Measurements from ENCODE around the gene APC2.
"Not testable (repeated sequence)": the region's sequence is repeated elsewhere in the genome, so short reads cannot be mapped to it uniquely, and the experiment has no call there.

APC2 gene

DNA sequence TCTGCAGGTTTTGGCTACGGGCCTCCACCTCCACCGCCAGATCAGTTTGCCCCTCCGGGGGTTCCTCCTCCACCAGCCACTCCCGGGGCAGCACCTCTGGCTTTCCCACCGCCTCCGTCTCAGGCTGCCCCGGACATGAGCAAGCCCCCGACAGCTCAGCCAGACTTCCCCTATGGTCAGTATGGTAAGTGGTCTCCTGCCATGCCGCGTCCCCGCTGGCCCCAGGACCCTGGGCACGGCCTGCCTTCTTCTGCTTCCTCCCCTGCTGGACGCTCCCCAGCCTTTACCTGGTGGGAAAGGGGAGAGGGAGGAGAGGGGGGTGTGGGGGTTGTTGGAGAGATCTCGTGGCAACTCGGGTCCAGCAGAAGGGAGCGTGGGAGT, 17.4 kb upstream of the APC2 start:
- DNase-seq: no peak

DNA sequence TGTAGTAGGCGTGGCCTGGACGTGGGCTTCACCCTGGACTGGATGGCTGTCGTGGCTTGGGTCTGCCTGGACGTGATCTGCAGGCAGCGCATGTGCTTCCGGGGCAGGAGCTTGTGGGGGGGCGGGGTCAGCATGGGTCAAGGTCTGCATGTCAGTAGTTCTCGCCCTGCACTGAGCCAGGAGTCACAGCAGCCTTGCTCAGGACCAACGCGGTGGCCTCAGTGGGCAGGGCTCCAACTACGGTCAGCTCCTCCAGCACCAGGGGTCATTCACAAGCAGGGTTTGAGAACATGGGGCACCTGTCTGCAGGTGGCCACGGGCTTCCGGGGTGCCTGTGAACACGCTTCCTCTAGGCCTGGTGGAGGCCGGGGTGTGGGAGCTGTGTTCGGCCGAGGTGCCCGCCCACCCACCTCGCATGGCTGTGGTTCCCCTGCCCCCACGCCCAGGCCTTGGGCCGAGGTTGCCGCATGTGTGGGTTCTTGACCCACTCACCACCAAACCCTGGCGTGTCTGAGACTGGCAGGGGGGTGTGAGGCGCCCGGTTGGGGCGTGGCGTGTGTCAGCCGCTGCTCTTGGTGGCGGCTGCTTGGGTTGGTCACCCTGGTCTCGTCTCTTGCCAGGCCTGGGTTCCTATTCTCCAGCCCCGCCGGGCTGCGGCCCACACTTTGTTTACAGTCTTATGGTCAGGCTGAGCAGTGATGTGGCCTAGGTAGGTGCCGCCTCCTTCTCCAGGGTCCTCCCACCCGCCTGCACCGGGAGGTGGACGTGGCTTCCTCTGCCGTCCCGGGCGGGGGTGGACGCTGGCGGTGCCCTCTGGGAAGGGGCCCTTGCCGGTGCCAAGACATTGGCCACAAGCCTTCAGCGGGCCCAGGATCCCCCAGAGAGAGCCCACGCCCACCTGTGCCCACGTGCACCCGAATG, 16.5 kb upstream of the APC2 start:
- DNase-seq: no peak

DNA sequence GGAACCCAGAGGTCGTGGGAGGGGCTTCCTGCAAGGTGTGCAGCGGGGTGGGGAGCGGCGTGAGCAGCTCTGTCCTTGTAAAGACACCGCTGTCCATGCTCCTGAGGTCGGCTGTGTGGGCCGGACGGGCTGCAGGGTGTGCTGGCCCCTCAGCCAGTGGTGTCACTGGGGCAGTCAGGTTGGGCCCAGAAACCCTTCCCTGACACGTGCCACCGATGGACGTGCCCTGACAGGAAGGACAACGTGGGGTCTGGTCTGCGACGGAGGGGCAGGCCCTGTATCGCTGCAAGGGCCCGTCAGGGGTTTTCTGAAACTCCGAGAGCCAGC, 15.9 kb upstream of the APC2 start:
- DNase-seq: no peak

DNA sequence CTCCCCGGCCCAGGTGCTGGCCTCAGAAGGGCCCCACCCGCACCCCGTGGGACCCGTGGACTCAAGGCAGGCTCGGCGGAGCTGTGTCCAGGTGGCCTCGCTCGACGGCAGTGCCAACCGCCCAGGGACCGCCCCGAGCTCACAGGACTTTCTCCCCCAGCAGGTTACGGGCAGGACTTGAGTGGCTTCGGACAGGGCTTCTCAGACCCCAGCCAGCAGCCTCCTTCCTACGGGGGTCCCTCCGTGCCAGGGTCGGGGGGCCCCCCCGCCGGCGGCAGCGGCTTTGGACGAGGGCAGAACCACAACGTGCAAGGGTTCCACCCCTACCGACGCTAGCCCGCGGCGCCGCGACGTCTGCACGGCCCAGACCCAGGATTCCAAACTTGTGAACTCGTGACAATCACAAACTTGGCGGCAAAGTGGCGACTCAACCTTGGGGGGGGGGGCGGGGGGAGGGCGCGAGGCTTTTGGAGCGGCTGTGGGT, 15.3 kb upstream of the APC2 start:
- DNase-seq: no peak

GRCh38 chr19:1435378-1435989, 14.4 kb upstream of the APC2 start:
- no peak for DNase-seq

DNA sequence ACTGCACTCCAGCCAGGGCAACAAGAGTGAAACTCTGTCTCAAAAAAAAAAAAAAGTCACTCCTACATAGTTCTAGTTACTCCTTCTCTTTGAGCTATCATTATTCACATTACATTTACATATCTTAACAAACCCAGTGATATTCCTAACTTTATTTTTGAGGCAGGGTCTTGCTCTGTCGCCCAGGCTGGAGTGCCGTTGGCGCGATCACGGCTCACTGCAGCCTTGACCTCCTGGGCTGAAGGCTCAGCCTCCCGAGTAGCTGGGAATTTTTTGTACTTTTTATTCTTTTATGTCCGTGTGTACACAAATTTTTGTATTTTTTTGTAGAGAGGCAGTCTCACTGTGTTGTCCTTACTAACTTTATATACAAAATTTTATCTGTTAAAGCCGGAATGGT, 12.3 kb upstream of the APC2 start:
- DNase-seq: no peak

DNA sequence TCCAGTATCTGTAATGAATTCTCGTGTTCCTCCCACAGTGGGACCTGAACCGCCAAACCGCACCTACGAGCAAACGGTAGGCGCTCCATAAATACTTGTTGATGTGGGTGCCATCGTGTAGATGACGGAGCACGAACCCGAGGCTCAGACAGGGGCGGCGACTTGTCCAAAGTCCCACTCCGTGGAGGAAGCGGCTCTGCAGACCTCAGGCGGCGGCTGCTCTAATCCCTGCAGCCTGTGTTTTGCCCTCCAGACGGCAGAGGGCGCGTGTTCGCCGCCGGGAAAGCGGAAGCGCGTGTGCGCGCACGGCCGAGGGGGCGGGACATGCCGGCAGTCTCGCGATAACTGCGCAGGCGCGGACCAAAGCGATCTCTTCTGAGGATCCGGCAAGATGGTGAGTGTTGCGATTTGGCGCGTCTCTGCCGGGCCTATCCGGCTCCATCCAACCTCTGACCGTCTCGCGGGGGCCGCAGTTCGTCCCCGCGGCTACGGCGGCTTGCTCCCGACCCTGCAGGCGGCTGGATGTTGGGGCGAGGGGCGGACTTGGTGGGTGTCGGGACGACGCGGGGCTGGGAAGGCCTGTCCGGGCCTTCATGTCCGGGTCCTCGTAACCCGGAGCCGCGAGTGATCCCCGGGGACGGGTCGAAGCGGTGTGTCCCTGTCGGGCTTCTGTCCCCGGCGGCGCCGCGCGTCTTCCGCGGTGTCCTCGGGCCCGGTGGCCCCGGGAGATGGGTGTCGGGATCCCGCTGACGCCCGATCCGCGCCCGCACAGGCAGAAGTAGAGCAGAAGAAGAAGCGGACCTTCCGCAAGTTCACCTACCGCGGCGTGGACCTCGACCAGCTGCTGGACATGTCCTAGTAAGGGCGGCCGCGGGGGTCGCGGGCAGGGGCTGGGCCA, 11.6 kb upstream of the APC2 start, which contains the start of gene RPS15:
RPS15 (plus strand) TSS at position 362 of the 898 bp plus-strand sequence; CDS start at position 392, 30 bp downstream.
- DNase-seq: peak; percentile 94

GRCh38 chr19:1438933-1439354, 11.0 kb upstream of the APC2 start:
- no peak for DNase-seq

- DNase-seq: not testable (repeated sequence)
These were observed 10.2 kb upstream of the APC2 start for GRCh38 chr19:1439525-1440417.

GRCh38 chr19:1440418-1440801, 9.5 kb upstream of the APC2 start:
- DNase-seq: no peak

GRCh38 chr19:1441022-1441426, 8.9 kb upstream of the APC2 start:
- no peak for DNase-seq

DNA sequence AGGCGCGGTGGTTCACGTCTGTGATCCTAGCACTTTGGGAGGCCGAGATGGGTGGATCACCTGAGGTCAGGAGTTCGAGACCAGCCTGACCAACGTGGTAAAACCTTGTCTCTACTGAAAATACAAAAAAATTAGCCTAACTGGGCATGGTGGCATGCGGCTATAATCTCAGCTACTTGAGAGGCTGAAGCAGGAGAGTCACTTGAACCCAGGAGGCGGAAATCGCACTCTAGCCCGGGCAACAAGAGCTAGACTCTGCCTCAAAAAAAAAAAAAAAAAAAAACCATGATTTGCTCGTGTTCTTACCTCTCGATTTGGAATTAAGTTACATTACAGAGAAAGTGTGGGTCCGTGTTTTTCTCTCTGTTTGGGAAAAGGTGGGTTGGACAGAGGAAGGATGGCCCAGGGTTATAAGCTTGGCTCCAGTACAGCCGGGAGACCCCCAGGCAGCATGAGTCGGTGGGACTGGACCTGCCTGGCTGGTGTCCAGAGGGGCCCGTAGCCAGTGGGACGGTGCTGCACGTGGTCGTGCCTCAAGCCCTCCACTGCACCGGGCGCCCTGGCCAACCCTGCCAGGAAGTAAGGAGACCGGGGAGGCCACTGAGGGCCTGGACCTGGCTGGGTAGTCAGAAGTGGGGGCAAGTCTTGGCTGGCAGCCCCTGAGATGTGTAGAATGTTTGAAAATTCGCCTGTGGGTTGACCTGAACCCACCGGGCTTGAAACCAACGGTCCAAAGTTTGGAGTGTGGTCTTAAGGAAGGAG, 8.1 kb upstream of the APC2 start:
- no peak for DNase-seq

GRCh38 chr19:1445185-1445931, 4.6 kb upstream of the APC2 start:
- DNase-seq: peak; percentile 71

- no peak for DNase-seq
These were observed 3.8 kb upstream of the APC2 start for GRCh38 chr19:1445932-1446712.

- DNase-seq: no peak
These were observed 3.0 kb upstream of the APC2 start for GRCh38 chr19:1446713-1447481.

DNA sequence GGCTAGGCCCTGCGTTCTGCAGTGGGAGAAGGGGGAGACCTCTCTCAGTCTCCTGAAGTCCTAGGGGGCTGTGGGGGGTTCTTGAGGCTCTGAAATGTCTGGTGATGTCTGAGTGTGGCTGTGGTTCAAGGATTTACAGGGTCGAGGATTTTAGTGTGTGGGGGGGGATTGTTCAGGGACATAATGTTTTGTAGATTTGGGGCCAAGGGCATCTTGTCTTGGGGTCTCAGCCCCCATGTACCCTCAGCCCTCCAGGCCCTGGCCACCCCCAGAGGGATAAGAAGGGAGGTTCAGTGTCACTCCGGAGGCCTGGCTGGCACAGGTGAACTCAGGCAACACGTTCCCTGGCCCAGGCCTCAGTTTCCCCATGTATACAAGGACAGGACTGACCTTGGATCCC, 2.4 kb upstream of the APC2 start:
- DNase-seq: no peak

DNA sequence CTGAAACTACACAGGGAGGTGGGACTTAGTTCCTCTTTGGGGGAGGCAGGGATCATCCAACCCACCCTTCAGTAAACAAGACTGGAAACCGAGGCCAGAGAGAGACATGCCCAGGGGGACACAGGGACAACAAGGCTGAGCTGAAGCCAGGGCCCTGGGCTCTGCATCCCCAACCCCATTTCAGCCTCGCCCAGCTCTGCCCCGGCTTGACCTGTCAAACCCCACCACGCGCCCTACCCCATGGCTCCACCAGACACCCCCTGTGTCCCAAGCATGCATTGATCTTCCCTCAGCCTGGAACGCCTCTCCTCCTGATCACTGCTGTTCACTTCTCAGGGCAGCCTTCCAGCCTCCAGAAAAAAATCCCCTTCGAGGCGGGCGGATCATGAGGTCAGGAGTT, 2.0 kb upstream of the APC2 start:
- no peak for DNase-seq

GRCh38 chr19:1450735-1451731, 1.1 kb downstream of the APC2 start:
- no peak for DNase-seq
